UCSD-AML1 (cell line): ENCODE results near the gene ARID3C.

Source experiments
- DNase-seq: peaks from one replicate; lab custom pipeline; 2025; ENCODE audit not compliant: unreplicated experiment; lab: John Stamatoyannopoulos, UW

ARID3C gene

DNA sequence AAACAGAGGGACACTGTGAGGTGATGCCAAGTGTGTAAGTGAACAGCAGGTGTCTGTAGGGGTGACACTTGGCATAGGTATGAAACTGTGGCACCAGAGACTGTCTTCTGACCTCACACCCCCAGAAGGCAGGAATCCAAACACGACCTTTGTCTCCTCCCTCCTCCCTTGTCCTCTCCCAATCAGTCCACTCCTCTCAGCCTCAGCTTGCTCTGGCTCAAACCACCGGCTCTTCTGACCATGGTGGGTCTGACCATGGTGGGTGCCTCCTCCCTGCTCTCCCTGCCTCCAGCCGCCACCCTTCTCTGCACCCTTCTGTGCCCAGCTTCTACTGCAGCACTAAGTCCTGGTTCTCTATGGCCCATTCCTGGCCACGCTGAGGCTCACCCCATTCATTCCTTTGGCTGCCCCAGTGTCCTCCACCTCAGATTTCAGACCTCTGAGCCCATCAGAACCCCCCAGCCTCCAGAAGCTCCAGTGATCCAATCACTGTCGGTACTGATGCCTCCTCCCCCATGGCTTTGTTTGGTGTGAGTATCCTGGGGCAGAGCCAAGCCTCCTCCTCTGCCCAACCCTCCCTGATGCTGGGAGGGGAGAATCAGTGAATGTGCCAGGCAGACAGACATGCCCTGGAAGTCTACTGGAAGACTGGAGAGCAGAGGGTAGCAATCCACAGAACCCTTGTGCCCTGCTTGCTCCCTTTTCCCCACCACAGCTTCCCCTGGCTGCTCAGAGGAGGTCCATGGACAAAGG is 1.7 kb upstream of the ARID3C start:
- DNase-seq, result no peak

DNA sequence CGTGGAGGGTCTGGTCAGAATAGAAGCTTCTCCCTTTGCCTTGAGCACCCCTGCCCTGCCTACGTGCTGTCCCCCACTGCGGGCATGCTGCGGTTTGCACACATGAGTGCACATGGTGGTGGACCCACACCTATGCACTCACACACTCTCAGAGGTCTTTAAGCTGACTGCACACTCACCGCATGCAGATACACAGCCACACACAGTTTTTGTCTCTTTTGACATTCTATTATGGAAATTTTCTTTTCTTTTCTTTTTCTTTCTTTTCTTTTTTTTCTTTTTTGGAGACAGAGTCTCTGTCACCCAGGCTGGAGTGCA is 584 bp upstream of the ARID3C start:
- no peak for DNase-seq

DNA sequence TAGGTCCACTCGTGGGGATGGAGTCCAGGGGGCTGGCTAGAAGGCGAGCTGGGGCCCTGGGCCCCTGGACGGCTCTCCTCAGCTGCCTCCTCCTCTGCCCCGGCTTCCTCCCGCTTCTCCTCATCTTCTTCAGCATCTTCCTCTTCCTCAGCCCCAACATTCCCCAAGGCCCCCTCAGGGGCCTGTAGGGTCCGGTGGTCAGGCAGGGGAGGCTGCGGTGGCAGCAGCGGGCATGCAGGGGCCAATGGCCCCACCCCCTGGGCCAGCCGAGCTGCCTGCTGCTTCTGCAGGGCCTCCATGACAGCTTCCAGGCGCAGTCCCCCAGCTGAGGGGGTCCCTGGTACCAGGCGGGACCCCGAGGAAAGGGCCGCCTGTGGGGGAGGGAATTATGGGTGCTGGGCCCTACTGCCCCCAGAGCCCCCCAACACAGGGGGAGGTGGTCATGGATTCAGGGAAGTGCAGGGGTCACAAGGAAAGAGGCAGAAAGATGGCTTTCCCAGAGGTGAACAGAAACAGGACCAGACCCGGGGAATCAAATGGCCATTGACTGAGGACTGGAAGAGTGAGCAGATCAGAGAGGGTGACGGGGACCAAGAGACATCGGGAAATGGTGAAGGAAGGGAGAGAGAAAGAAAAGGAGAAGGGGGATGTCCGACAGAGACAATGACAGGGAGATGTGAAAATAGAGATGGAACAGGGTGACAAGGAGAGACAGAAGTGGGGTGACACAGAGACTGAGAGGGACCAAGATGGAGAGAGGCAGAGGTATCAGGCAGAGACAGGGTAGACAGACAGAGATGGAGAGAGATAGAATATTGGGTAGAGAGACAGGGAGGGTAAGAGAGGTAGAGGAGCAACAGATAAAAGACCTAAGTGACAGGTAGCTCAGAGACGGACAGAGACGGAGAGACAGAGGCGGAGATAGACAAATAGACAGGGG is 880 bp downstream of the ARID3C start:
- DNase-seq, result no peak

DNA sequence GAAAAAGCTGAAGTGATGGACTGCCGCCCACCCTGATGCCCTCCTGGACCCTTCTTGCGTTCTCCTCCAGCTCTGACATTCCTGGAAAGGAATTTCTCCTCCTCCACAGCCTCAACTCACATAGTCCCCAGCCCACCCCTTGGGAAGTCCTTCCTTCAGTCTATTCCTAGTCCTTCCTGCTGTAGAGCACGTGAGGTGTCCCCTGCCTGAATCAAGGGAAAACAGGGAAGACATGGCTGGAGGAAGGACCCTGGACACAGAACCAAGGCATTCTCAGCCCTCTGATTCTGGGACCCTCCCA is 3.7 kb downstream of the ARID3C start:
- no peak for DNase-seq

DNA sequence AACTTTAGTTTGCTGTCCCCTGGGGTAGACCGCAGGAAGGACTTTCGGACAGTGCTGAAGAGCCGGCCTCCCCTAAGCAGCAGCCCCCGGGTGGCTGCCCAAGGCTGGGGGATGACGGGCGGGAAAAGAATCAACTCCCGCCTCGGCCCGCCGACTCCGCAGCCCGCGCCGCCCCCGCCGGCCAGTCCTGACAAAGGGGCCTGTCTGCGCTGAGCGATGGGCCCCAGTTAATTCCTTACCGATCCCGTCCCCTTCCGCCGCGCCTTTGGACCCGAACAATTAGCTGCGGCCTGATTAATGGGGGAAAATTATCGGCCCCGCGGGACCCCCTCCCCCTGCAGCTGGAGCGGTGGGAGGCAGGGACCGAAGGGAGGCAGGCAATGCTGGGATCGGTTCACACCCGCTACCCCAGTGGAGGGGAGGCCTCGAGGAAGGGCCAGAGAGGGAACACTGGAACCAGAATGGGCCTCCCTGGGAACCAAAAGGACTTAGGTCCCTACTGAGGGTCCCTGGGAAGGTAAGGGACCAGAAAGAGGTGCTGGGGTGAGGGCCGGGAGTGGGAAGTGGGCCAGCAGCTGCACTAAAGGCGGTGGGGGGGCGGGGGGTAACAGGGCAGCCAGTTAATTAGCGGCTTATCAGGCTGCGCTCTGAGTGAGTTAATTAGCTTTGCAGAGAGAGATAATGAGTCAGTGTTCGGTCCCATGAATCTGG is 4.2 kb downstream of the ARID3C start:
- DNase-seq, result no peak

DNA sequence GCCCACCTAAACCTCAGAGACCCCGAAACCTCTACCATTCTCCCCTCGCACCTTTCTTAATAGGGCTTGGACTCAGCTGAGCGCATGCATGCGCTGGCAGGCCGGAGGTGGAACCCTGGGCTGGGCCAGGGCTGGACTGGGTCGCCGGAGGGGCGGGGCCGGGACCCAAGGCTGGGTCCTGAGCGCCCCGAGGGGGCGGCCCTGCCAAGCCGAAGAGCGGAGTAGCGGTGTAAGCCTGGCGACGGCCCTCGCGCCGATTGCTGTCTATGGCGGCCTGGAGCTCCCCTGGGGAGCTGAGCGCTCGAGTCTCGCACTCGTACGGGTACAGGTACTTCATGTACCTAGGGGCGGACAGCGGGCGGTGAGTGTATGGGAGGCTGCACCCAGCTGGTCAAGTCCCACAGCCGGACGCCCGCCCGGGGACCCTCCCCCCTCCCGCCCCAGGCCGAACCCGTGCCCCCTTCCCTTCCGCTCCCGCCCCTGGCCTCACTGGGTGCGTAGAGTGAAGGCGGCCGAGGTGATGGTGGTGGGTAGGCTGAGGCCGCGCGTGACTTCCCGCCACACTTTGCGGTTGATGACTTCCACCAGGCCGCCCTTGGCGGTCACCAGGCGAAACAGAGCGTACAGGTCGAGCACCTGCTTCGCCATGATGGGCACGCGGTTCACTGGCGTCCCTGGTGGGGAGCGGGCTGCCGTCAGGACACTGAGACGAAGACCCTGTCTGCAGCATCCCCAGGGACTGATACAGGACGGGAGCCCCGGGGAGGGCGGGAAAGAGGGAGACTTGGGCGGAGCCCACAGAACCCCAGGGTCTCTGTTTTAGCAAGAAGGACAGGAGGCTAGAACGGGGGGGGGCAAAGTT is 5.3 kb downstream of the ARID3C start:
- DNase-seq, result no peak

DNA sequence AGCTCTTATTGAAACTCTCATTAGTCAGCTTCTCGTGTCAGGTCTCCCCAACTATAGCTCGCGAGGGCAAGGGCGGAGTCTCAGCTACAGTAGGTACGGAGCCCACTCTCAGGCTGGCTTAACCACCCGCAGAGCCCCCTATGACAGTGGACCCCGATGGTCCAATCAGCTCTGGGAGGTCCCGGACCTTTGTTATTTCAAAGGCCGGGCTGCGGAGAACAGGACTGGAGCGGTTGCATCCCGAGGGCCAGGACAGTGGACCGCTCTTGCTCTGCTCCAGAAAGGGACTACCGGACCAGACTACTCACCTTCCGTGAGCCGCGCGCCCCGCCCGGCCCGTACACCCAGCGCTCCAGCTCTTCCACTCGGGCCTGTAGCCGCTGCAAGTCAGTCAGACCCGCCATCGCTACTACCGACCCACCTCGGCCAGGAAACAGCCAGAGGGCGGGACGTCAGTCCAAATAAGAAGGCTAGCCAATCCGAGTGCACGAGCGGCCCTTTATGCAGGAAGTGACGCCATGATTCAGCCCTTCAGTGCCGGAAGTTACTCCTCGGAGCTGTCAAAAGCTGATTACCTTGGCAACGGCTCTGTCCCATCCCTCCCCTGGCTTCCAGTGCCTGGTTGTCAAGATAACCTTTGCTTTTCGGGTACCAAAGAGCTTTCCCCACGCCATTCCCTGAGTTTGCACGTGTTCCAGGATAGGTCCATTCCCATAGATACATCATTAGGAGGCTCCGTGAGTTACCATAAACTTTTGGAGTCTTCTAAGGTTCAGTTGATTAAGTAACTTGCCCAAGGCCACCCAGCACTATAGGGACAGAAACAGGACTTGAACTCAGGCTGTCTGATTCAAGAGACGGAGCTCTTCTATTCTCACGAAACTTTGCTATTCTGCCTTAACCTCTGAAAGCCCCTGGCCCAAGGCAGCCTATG is 8.5 kb downstream of the ARID3C start, which contains the start of gene DCTN3:
Gene DCTN3, minus strand, starts transcription at position 435 of the 934 bp plus-strand sequence. Its CDS starts 31 bp downstream, at position 404.
- DNase-seq, result peak; percentile 88

DNA sequence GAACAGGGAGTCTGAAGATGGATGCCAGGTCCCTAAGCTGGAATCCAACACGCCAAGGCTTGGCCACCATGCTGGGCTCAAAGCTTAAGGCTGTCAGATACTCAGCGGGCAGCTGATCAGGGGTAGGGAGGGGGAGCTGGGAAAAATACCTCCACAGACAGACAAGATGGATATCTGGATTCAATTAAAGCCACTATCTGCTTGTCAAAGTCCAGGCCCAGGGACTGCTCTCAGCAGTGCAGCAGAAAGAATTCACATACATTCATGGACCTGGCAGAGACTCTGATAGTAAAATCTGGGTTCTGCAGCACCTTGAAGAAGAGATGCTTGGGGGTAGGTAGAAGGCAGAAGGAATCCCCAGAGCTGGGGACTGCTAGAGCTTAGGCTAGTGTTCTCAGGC is 13.7 kb downstream of the ARID3C start:
- DNase-seq, result no peak

DNA sequence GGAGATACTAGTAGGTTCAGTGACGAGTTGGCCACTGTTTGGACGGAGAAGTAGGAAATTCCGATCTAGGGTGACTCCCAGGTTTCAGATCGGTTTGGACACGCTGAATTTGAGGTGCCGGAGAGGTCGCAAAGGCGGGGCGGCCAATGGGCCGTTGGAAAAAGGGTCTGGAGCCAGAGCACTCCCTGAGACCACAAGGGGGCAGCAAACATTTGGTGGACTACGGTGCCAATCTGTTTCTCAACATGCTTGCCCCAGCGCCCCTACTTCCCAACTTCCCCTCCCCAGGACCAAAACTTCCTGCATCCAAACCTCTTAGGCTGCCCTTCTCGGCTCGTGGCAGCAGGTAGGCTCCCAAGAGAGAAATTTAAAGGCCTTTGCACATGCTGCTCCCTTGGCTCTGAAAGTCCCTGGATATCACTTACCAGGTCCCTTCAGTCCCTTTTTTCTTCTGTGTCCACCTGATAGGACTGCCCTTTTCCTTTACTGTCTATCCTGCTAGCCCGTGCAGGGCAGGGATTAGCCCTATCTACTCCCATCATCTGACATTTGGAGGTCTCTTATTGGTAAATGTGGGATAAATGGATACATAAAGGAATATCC is 16.0 kb downstream of the ARID3C start:
- DNase-seq, result peak; percentile 75

DNA sequence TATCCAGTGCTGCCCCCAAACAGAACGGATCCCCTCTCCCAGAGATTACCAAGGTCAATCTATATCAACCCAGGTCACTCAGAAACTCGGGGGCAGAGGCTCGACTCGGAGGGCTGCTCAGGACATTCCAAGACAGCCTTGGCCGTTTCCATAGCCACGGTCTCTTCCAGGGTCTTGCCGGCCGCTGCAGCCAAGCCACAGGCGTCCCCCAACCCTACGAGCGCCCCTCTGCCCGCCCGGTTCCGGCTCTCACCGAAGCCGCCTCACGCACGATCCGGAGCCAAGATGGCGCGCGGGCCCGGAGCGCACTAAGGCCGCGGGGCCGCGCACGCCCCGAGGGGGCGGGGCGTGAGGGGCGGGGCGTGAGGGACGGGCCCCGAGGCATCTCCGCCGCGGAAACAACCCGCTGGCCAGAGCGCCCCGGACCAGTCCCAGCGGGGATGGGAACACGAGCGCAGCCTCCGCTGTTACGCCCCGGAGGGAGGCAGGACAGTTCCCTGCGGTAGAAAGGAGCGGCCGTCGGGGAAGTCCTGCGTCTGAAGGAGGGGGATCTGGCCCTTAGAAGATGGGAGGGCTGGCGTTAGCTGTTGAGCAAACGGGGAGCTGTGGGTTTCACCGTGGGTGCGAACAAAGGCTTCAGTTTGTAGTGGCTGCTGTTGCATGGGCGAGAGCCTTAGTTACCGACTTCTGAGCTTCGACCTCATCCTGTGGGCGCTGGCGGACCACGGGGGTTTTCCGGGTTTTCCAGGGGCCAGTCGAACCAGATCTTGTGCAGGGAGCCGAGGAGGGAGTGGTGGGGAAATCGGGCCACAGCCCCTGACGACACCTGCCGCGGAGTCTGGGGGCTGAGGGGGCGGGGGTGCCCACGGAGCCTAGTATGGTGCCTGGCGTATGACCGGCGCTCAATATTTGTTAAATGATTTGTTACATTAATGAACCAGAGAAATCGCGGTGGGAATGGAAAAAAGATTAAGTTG is 16.8 kb downstream of the ARID3C start, which contains the start of gene RPP25L:
Gene RPP25L, minus strand, starts transcription at position 287 of the 977 bp plus-strand sequence. CDS start 801 bp downstream, outside the sequence.
- DNase-seq, result peak; percentile 92

DNA sequence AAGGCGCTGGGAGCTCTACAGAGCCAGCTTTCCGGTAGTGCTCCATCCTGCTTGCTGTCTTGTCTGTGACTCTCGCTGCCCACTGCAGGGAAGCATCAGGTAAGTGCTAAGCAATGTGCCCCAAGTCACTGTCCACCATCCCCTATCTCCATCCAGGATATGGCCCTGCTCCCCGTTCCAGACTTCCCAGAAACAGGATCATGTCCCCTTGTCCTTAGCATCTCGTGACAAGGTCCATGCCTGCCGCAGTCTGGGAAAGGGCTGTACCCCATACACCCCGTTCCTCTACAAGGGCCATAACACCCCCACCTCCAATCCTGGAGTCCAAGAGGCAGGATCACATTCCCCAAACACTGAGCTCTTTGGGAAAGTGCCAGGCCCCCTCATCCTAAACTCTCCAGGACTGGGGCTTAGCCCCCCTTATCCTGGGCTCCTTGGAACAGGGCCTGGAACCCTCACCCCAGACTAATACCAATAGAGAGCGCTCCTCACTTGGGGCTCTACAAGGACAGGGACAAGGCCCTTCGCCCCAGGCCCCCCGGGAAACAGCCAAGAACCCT is 17.5 kb downstream of the ARID3C start:
- DNase-seq, result no peak

DNA sequence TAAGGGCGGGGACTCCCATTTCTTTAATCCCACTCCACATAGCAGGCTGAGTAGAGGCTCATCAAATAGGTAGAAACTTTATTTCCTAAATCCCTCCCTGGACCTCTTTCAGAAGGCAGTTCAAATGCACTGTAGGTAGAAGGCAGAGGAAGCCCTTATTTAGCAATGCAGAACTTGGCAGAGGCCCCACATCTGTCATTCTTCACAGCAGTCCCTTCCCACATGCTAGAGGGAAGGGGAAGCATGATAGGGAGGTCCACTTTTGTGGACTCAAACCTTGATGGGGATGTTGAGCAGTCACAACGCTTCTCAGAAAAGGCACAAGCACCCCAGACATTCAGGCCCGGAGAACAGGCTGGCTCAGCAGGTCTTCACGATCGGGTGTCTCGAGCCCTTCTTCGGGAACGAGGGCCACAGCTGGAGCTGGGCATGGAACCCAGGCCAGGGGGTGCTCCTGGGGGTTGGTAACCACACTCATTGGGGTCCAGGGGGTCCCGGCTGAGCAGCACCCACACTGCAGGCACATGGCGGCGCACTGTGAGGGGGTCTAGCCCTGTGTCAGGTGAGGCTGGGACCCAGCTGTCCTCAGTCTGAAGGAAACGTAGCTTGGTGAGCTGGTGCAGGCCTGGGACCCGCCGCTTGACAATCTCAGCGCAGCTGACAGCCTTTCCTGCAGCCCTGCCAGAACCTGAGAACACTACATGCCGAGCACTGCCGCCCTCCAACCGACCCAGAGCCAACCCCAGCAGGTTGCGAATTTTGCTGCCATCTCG is 18.2 kb downstream of the ARID3C start:
- DNase-seq, result no peak

DNA sequence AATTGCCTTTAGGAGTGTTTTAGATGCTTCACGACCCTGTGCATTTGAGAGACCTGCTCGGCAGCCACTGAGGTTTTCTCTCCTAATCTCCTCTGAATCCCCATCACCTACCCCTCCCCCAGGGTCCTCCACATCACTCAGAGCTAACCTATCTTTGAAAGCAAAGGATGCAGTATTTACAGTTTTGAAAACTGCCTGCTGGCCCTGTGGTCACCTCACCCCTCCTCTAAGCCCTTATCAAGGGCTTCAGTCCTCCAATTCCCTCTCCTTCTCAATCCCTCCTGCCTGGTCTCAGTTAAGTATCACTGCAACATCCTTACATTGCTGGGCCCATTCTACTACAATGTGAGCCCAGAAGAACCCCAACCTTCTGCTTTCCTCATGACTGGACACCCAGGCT is 21.5 kb downstream of the ARID3C start:
- DNase-seq, result no peak

DNA sequence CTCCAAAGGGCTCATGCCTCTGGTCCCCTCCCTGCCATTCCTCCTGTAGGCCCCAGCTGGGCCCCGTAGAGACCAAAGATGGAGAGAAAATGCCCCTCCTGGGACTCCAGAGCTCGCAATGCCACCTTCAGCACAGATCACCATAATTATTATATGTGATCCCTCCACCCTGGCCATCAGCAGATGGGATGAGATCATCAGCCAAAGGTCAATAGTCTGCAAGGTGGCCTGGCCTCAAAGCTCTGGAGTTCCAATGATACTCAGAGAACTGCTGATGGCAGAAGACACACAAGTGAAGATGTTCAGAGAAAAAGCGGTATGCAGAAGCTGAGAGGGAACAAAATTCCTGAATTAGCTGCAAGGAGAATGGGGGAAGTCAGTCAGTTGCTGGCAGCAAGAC is 22.0 kb downstream of the ARID3C start:
- DNase-seq, result no peak

DNA sequence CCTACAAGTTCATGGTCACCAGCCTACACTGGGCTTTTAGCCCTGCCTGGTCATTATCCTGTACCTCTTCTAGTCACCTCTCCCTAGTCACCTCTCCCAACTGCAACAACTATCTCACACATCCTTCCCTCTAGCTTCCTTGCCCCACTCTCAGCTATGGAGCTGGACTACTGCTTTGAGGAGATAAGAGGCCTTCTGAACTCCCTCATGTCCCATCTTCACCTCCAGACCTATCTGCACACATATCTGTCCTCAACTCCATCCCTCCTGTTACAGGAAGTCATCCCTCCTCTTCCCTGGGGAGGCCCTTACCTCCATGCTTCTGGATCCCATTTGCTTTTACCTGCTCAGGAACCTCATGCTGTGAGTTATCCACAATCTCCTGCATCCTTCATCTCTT is 22.7 kb downstream of the ARID3C start:
- DNase-seq, result no peak

DNA sequence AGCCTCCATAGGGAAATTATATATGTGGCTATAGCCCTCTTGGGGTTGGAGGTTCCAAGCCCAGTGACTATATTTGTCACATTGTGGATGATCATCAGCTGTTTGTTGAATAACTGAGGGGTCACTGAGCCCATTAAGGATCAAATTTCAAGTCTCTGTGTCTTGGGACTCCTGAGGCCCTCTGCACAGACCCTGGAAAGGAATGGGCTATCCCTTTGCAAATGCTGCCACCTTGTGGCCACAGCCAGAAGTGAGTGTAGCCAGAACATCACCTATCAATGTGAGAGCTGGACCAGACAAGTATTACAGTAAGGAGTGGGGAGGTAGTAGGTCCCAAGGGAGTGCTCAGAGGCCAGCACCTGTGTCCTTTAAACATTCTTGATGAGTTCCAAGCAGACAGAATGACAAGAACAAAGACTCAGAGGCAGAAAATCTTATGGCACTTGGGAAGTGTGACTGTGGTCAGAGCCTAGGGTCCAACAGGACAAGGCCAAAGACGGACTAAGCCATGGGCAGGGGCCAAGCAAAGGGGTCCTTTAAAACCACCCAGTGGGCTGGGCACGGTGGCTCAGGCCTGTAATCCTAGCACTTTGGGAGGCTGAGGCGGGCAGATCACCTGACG is 25.1 kb downstream of the ARID3C start:
- peak; percentile 73 for DNase-seq
